Medulla oblongata (tissue), 1 donor: ENCODE results near the gene RSPO1.

Experiments
- DNase-seq: peaks from one replicate; pipeline ENCODE4 v3.0.0-alpha.2; 2015; ENCODE audit errors: extremely low spot score

Gene RSPO1

DNA sequence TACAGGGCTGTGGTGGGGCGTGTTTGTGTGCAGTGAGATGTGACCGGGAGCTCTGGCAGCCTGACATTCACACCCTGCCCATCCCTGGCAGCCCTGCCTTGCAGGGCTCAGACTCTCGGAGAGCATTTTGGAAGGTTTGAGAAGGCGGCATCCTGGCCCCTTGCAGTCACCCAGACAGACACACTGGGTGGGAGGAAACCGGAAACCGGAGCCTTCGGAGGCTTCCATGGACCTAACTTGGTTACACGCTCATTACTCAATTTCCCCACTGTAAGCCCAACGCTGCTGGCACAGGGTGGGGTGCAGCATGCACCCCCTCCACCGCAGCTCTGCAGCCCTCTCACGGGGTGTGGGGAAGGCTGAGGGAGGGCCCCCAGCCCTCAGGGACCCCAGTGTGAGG lies 22.2 kb upstream of the RSPO1 start:
- DNase-seq = no peak

DNA sequence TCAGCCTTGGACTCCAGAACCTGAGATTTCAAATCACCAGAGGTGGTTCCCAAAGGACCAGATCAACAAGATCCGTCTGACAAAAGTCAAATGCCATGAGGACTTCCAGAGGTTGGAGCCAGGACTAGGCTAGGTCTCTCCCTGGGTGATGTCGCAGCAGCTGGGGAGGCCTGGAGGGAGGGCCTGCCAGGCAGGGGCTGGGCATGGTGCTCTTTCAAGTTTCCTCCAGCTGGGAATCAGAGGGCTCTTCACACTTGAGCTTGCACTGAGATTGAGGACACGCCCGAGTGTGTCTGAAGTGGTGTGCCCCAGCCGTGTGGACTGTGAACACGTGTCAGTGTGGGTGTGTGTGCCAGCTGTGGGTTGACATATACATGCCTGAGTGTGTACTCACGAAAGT lies 21.3 kb upstream of the RSPO1 start:
- no peak for DNase-seq

DNA sequence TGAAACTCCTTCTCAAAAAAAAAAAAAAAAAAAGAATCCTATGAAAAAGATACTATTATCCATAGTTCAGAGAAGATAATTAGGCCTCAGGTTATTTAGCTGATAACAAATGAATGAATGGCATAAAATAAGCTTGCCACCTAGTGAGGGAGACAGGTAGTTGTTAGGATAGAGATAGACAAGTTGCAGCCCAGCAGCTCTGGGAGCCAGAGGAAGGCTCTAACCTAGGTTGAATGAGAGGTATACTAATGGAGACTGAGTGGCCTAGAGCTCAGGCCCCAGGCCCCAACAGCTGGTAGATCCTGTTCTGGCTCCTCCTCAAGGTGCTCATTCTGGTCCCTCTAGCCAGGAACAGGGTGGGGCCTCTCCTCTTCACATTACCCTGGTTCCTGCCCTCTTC lies 20.6 kb upstream of the RSPO1 start:
- DNase-seq = no peak

- no peak for DNase-seq
Measured at GRCh38 chr1:37653906-37654305, 19.2 kb upstream of the RSPO1 start.

GRCh38 chr1:37652976-37653375 lies 18.3 kb upstream of the RSPO1 start:
- no peak for DNase-seq

GRCh38 chr1:37651803-37652202 lies 17.1 kb upstream of the RSPO1 start:
- no peak for DNase-seq

DNA sequence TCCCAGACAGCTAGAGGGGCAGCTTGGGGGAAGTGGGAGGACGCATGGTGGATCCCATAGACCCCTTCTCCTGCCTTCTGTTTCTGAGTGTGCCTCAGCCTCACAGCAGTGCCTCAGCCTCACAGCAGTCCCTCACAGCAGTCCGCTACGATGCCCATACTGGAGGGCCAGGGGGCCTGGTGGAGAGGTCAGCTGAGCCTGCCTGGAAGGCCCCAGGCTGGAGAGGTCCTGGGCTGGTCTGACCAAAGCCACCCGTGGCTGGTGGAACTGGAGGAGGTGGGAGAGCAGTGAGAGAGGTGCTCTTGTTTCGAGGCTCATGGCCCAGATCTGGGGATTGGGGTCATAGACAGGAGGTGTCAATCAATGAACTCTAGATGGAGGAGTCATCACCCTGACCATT lies 16.0 kb upstream of the RSPO1 start:
- DNase-seq = no peak

- DNase-seq = no peak
Measured at GRCh38 chr1:37650173-37650572, 15.5 kb upstream of the RSPO1 start.

GRCh38 chr1:37647281-37647680 lies 12.6 kb upstream of the RSPO1 start:
- no peak for DNase-seq

GRCh38 chr1:37641059-37641458 lies 6.4 kb upstream of the RSPO1 start:
- no peak for DNase-seq

- no peak for DNase-seq
Measured at GRCh38 chr1:37636435-37636834, 1.7 kb upstream of the RSPO1 start.

- DNase-seq = no peak
Measured at GRCh38 chr1:37634992-37635902, 555 bp upstream of the RSPO1 start.

GRCh38 chr1:37633938-37634243 lies 801 bp downstream of the RSPO1 start:
- DNase-seq = no peak

- DNase-seq = no peak
Measured at GRCh38 chr1:37633040-37633937, 1.4 kb downstream of the RSPO1 start.

- no peak for DNase-seq
Measured at GRCh38 chr1:37631036-37631435, 3.7 kb downstream of the RSPO1 start.

DNA sequence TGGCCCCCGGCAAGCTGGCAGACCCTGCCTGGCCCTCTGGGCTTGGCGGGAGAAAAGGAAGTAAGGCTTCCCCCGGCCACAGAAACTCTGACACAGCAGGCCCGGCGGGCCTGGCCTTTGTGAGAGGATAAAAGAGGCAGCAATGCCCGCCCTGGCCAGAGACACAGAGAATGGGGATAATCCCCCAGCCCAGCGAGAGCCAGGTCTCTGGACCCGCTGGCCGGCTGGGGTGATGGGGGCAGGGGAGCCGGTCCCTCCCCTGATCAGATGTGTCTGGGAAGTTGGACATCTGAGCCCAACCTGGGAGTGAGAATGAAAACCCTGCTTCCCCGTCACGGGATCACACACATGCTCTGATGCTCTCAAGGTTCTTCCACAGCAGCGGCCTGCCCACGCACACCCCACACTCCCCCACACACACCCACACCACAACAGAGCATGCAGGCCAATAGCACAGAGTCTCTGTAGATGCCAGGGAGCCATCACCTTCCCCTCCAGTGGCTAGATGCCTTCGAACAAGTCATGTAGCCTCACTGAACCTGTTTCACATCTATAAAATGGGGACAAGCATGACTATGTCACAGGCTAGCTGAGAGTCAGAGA lies 4.2 kb downstream of the RSPO1 start:
- no peak for DNase-seq

GRCh38 chr1:37629726-37630425 lies 4.8 kb downstream of the RSPO1 start:
- DNase-seq = no peak

- no peak for DNase-seq
Measured at GRCh38 chr1:37629008-37629407, 5.7 kb downstream of the RSPO1 start.

DNA sequence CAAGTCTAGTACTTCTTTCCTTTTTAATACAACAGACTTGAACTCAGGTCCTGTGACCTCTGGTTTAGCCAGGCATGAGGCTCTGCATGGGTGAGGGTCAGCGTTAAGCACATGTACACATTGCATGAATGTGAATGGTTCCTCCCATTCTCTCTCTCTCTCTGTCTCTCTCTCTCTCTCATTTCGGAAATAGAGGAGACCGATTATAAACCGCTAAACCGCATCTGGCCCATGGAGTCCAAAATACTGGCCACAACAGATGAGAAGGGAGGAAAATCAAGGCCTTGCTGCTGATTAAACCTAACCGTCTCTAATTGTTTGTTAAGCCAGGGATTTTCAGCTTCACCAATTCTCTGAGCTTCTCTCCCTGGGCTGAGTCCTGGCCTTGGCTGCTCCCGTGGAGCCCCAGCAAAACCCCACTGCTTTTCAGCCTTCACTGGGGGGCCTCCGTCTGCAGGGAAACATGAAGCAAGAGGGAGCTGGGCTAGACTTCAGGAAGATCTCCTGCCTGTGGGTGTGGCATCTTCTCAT lies 6.6 kb downstream of the RSPO1 start:
- DNase-seq = no peak

DNA sequence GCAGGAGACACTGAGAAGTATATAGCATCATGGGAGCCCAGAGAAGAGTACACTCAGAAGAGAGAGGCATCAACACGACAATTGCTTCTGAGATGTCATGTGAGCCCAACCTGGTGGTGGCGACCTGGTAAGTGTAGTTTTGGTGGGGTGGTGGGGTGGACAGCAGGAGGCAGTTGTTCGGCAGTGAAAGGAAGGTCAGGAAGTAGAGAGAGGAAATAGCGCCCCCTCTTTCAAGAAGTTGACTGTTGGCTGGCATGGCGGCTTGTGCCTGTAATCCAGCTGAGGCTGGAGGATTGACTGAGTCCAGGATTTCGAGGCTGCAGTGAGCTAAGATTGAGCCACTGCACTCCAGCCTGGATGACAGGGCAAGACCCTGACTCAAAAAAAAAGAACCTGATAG lies 12.6 kb downstream of the RSPO1 start:
- no peak for DNase-seq

DNA sequence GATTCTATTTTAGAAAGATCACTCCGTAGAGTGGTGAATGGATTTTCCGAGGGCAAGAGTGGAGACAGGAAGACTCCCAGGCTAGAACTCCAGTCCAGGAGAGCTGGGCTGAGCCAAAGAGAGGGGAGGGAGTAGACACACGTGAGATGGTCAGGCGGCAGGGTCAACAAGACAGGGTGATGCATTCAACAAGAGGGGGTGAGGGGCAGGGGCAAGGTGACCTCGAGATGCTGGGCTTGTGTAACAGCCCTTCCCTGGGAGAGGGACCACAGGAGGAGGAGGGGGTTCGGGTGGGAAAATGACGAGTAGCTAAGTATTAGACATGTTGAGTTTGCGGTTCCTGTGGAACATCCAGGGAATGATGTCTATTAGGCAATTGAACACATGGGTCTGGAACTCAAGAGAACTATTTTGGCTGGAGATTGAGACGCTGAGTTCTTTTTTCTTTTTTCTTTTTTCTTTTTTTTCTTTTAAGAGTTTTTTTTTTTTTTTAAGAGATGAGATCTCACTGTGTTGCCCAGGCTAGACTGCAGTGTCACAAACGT lies 13.3 kb downstream of the RSPO1 start:
- DNase-seq = no peak
